GM12878 (cell line): Measurements from ENCODE around the gene B4GALT1.

Experiments used
- CBX5 ChIP-seq: sonication (generic); IDR thresholded peaks from 2 replicates; pipeline ENCODE4 v1.6.1; 2016; ENCODE audit warnings: low read depth, moderate library complexity, mild to moderate bottlenecking, inconsistent platforms
- CTCF ChIP-seq, 3 experiments: IDR thresholded peaks in 2 of 3; conservative IDR thresholded peaks in 1 of 3; 2 replicates each; pipeline ENCODE4 v1.5.1; 2011; ENCODE audit warnings: low read depth in 3 of 3, low read length in 3 of 3, mild to moderate bottlenecking in 3 of 3, control low read depth in 2 of 3, moderate library complexity in 2 of 3, inconsistent platforms in 1 of 3, mixed read lengths in 1 of 3; ENCODE audit not compliant: control insufficient read depth in 2 of 3, insufficient read depth in 1 of 3; ENCODE audit errors: extremely low read depth in 1 of 3
- FOXK2 ChIP-seq: fragments of 450-650 bp; IDR thresholded peaks from 2 replicates; pipeline ENCODE4 v1.6.1; 2017; ENCODE audit warnings: mild to moderate bottlenecking, moderate library complexity
- LARP7 ChIP-seq: fragments of 450-650 bp; IDR thresholded peaks from 2 replicates; pipeline ENCODE4 v1.6.1; 2017; ENCODE audit warnings: mild to moderate bottlenecking
- POLR2A ChIP-seq: IDR thresholded peaks from 2 replicates; pipeline ENCODE4 v1.6.1; 2011; ENCODE audit warnings: low read depth, mild to moderate bottlenecking, low read length
- REST ChIP-seq: IDR thresholded peaks from 2 replicates; pipeline ENCODE4 v1.6.1; 2012; ENCODE audit warnings: mild to moderate bottlenecking, low read depth, low read length
- ZBTB40 ChIP-seq: fragments of 450-650 bp; IDR thresholded peaks from 2 replicates; pipeline ENCODE4 v1.6.1; 2016; ENCODE audit warnings: mild to moderate bottlenecking, moderate library complexity, borderline replicate concordance
- ZNF274 ChIP-seq: IDR thresholded peaks from one replicate; pipeline ENCODE4 v1.8.0; 2011; ENCODE audit not compliant: insufficient read length, insufficient read depth
- TF ChIP-seq, protein P1 (sequence below): IDR thresholded peaks from 2 replicates; pipeline ENCODE4 v1.6.1; 2011; ENCODE audit warnings: mild to moderate bottlenecking, low read depth, low read length, moderate library complexity; ENCODE audit not compliant: insufficient replicate concordance

DNA sequence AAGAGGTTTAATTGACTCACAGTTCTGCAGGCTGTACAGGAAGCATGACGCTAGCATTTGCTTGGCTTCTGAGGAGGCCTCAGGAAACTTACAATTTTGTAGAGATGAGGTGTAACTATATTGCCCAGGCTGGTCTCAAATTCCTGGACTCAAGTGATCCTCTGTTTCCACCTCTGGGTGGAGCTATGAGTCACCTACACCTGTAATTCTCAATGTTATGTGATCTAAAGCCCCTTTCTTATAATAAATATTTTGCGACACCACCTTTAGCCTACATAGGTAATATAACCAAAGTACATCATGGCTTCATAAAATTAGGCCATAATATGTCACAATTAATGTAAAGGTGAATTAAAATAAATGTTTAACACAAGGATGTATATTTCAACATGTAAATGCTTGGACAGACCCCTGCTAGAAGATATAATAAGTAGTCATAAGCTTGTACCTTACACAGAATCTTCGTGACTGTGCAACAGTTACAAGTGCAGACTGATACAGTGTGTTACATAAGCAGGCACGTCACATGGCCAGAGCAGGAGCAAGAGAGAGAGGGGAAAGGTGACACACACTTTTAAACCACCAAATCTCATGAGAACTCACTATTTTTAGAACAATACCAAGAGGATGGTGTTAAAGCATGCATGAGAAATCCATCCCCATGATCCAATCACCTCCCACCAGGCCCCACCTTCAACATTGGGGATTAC lies 43.0 kb upstream of the B4GALT1 start:
- TF ChIP-seq CTCF (IDR thresholded peaks at IDR 0.05 in 2 of 3, conservative IDR thresholded peaks at IDR 0.05 in 1 of 3; ENCODE audit: control insufficient read depth in 2 of 3, extremely low read depth in 1 of 3, insufficient read depth in 1 of 3, low read depth in 3 of 3, low read length in 3 of 3) = no peak
- TF ChIP-seq FOXK2 = no peak
- TF ChIP-seq CBX5 = no peak
- TF ChIP-seq, protein P1, sequence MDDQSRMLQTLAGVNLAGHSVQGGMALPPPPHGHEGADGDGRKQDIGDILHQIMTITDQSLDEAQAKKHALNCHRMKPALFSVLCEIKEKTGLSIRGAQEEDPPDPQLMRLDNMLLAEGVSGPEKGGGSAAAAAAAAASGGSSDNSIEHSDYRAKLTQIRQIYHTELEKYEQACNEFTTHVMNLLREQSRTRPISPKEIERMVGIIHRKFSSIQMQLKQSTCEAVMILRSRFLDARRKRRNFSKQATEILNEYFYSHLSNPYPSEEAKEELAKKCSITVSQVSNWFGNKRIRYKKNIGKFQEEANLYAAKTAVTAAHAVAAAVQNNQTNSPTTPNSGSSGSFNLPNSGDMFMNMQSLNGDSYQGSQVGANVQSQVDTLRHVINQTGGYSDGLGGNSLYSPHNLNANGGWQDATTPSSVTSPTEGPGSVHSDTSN = no peak
- no peak for TF ChIP-seq ZNF274
- TF ChIP-seq POLR2A = no peak
- no peak for TF ChIP-seq ZBTB40
- TF ChIP-seq LARP7 = no peak
- no peak for TF ChIP-seq REST
